ENCODE data around the gene CXCL14.

The CXCL14 gene

GRCh38 chr5:135600152-135600570 lies 21.4 kb upstream of the CXCL14 start:
- H3K4me3 Mint-ChIP-seq: no peak overlapping the region
- peaks cover 7% of the 10 kb centered on the region for H3K4me1 Mint-ChIP-seq
- no peak overlapping the region for H3K27ac Mint-ChIP-seq
- no peaks in the 10 kb centered on the region for H3K36me3 Mint-ChIP-seq (ENCODE audit: low read depth)
- DNase-seq: no peak
- no peaks in the 10 kb centered on the region for H3K9me3 Mint-ChIP-seq
- TF ChIP-seq CTCF (IDR thresholded peaks at IDR 0.05): no peak
- peaks cover 44% of the 10 kb centered on the region for H3K27me3 Mint-ChIP-seq (ENCODE audit: low read depth, poor library complexity)

GRCh38 chr5:135599421-135600151 lies 20.8 kb upstream of the CXCL14 start:
- Mint-ChIP-seq H3K27me3 (ENCODE audit: low read depth, poor library complexity) (peaks cover 44% of the 10 kb centered on the region), H3K36me3 (ENCODE audit: low read depth) (no peaks in the 10 kb centered on the region), H3K27ac (no peak overlapping the region), H3K4me1 (peaks cover 7% of the 10 kb centered on the region), H3K9me3 (no peaks in the 10 kb centered on the region), H3K4me3 (no peak overlapping the region)
- TF ChIP-seq CTCF (IDR thresholded peaks at IDR 0.05): no peak
- DNase-seq: no peak

GRCh38 chr5:135598691-135599395 lies 20.1 kb upstream of the CXCL14 start:
- H3K4me3 Mint-ChIP-seq: no peak overlapping the region
- H3K36me3 Mint-ChIP-seq (ENCODE audit: low read depth): no peaks in the 10 kb centered on the region
- H3K27ac Mint-ChIP-seq: no peak overlapping the region
- DNase-seq: no peak
- peaks cover 46% of the 10 kb centered on the region for H3K27me3 Mint-ChIP-seq (ENCODE audit: low read depth, poor library complexity)
- no peak for TF ChIP-seq CTCF (IDR thresholded peaks at IDR 0.05)
- H3K4me1 Mint-ChIP-seq: peaks cover 6% of the 10 kb centered on the region
- no peaks in the 10 kb centered on the region for H3K9me3 Mint-ChIP-seq

- Mint-ChIP-seq H3K4me1 (no peaks in the 10 kb centered on the region), H3K4me3 (no peak overlapping the region), H3K9me3 (no peaks in the 10 kb centered on the region), H3K27ac (no peak overlapping the region), H3K27me3 (ENCODE audit: low read depth, poor library complexity) (peaks cover 55% of the 10 kb centered on the region), H3K36me3 (ENCODE audit: low read depth) (no peaks in the 10 kb centered on the region)
- DNase-seq: no peak
- TF ChIP-seq CTCF (IDR thresholded peaks at IDR 0.05): no peak
These were observed 18.0 kb upstream of the CXCL14 start for GRCh38 chr5:135596788-135597187.

- TF ChIP-seq CTCF (IDR thresholded peaks at IDR 0.05): no peak
- Mint-ChIP-seq H3K36me3 (ENCODE audit: low read depth) (no peaks in the 10 kb centered on the region), H3K4me1 (no peaks in the 10 kb centered on the region), H3K27me3 (ENCODE audit: low read depth, poor library complexity) (peaks cover 58% of the 10 kb centered on the region), H3K4me3 (no peak overlapping the region), H3K9me3 (no peaks in the 10 kb centered on the region), H3K27ac (no peak overlapping the region)
- no peak for DNase-seq
These were observed 17.5 kb upstream of the CXCL14 start for GRCh38 chr5:135596157-135596763.

Measured in nephron progenitor cell (in vitro differentiated cells).